DND-41 (cell line): Measurements from ENCODE around the gene MARCHF10.

Experiments
- EZH2 ChIP-seq: IDR thresholded peaks from 3 replicates; pipeline ENCODE4 v1.6.1; 2012; ENCODE audit warnings: borderline replicate concordance, low read depth, mild to moderate bottlenecking, moderate library complexity, low read length, inconsistent platforms; ENCODE audit not compliant: severe bottlenecking
- TF ChIP-seq, protein P1 (sequence below): IDR thresholded peaks from 2 replicates; pipeline ENCODE4 v1.5.1; 2012; ENCODE audit warnings: borderline replicate concordance, low read length, moderate library complexity, mild to moderate bottlenecking; ENCODE audit not compliant: poor library complexity, severe bottlenecking; ENCODE audit errors: extremely low read depth

DNA sequence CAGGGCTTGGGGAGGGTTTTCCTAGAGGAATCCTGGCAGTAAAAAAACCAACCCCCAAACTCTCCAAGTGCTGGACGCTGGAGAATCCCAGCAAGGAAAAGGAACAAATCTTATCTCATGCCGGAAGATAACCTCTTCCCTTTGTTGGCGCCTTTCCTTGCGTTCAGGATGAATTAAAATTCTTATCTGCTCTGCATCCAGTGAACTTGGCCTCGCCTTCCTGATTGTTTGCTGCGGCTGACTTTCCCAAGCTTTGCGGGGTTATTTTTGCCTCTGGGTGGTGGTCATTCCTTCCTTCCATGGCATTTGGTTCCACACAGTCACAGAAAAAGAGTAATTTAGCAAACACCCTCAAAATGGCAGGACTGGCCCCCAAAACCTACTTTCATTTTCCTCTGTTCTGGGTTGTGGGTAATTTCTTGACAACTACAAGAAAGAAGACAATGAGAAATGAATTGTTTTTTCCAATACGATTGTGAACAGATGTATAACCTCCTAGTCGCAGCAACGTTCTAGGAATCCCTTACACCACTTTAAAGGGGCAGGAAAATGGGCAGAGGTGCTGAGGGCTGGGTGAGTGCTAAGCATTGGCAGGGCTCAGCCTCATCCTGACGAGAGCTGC, 102.8 kb downstream of the MARCHF10 start:
- TF ChIP-seq, protein P1, sequence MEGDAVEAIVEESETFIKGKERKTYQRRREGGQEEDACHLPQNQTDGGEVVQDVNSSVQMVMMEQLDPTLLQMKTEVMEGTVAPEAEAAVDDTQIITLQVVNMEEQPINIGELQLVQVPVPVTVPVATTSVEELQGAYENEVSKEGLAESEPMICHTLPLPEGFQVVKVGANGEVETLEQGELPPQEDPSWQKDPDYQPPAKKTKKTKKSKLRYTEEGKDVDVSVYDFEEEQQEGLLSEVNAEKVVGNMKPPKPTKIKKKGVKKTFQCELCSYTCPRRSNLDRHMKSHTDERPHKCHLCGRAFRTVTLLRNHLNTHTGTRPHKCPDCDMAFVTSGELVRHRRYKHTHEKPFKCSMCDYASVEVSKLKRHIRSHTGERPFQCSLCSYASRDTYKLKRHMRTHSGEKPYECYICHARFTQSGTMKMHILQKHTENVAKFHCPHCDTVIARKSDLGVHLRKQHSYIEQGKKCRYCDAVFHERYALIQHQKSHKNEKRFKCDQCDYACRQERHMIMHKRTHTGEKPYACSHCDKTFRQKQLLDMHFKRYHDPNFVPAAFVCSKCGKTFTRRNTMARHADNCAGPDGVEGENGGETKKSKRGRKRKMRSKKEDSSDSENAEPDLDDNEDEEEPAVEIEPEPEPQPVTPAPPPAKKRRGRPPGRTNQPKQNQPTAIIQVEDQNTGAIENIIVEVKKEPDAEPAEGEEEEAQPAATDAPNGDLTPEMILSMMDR: no peak
- no peak for TF ChIP-seq EZH2
